ENCODE data around the gene SHROOM3. TPM values are rescaled to one million over a fixed set of nuclear protein-coding genes. Genes with fewer than 3 reads are reported as not detected.

SHROOM3 gene
- polyA plus RNA-seq, 1 donor from 2014 or later = 2.7 TPM

DNA sequence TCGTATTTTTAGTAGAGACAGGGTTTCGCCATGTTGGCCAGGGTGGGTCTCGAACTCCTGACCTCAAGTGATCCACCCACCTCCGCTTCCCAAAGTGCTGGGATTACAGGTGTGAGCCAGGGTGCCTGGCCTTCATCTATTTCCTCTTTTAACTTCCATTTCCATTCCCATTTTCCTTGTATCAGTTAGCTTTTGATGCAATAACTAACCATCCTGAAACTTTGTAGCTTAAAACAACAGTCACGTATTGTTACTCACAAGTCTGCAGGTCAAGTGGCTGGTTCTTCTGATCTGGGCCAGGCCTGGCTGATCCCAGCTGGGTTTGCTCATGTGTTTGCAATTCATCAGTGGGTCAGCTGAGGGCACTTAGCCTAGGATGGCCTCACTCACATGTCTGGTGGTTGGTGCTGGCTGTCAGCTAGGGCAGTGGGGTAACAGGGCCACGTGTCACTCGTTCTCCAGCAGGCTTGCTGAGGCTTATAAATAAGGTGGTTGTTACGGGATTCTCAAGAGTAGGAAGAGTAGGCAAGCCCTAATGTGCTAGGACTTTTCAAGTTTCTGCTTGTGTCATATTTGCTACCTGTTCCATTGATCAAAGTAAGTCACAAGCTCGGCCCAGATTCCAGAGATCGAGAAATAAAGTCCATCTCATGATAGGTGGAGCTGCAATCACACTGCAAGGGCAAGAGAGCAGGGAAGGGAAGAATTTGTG, 374.7 kb downstream of the SHROOM3 start:
- H3K79me2 ChIP-seq (replicated peaks; ENCODE audit: insufficient read depth, low read length) = no peaks in the 10 kb centered on the region
- H3K4me2 ChIP-seq (ENCODE audit: low read length) = no peak overlapping the region
- no peaks in the 10 kb centered on the region for H3K36me3 ChIP-seq (ENCODE audit: insufficient read depth, low read length)

DNA sequence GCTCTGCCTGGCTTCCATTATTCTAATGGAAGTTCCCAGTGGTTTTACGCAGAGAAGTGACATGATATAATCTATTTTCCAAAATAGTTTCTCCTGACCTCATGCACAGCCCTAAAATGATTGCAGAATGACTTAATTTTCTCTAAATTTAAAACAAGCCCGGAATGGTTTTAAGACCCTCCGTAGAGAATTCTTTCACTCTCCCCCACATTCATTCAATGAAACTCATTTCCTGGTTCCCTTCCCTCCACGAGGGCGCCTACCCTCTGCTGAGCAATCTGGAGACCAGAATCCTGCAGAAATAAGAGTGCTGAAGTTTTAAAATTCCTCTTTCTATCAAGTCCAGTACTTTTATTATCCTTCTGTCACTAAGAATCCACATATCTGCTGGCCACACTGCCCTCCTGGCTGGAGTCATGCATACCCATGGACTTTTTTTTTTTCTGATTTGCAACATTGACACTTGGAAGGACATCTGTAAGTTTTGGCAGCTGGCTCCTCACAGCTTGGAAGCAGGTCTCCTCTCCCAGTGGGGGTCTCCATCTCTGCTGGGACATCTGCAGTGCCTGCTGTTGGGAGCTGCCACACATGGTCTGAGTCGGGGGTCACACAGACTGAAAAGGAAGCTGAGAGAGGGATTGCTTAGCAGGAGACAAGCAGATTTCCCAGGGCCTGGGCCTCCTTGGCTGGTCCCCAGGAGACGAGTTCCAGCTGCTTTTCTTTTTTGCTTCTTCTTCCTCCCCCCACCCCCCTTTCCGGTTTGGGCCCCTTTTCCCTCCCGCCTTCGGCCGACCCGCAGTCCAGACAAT, 376.8 kb downstream of the SHROOM3 start:
- no peak overlapping the region for H3K4me3 ChIP-seq (ENCODE audit: low read length)
- no peaks in the 10 kb centered on the region for H3K79me2 ChIP-seq (replicated peaks; ENCODE audit: insufficient read depth, low read length)
- no peaks in the 10 kb centered on the region for H3F3A ChIP-seq (ENCODE audit: insufficient read depth, low read length, poor library complexity, severe bottlenecking)
- H2AFZ ChIP-seq (ENCODE audit: low read depth, low read length) = no peak overlapping the region
- no peak overlapping the region for H3K9ac ChIP-seq (ENCODE audit: low read length)
- no peaks in the 10 kb centered on the region for H3K36me3 ChIP-seq (ENCODE audit: insufficient read depth, low read length)
- no peaks in the 10 kb centered on the region for H3K27me3 ChIP-seq (ENCODE audit: insufficient read depth, low read depth, low read length)
- no peaks in the 10 kb centered on the region for H3K9me3 ChIP-seq (ENCODE audit: low read length)
- H4K20me1 ChIP-seq (ENCODE audit: insufficient read depth) = no peaks in the 10 kb centered on the region
- no peaks in the 10 kb centered on the region for H3K9me2 ChIP-seq (ENCODE audit: insufficient read depth, low read length)
- H3K4me2 ChIP-seq (ENCODE audit: low read length) = no peak overlapping the region
- no peak overlapping the region for H3K27ac ChIP-seq (ENCODE audit: low read length)
- TF ChIP-seq POLR2AphosphoS5 (IDR thresholded peaks at IDR 0.05) (no peak), SMC3 (conservative IDR thresholded peaks at IDR 0.05; ENCODE audit: poor library complexity) (no peak), MXI1 (conservative IDR thresholded peaks at IDR 0.05; ENCODE audit: poor library complexity, severe bottlenecking) (no peak), EZH2 (IDR thresholded peaks at IDR 0.05; ENCODE audit: borderline replicate concordance, insufficient read depth, low read length, poor library complexity, severe bottlenecking) (no peak), TAF1 (IDR thresholded peaks at IDR 0.05; ENCODE audit: low read depth) (no peak), RAD21 (conservative IDR thresholded peaks at IDR 0.05) (no peak)
- TF ChIP-seq, protein P1, sequence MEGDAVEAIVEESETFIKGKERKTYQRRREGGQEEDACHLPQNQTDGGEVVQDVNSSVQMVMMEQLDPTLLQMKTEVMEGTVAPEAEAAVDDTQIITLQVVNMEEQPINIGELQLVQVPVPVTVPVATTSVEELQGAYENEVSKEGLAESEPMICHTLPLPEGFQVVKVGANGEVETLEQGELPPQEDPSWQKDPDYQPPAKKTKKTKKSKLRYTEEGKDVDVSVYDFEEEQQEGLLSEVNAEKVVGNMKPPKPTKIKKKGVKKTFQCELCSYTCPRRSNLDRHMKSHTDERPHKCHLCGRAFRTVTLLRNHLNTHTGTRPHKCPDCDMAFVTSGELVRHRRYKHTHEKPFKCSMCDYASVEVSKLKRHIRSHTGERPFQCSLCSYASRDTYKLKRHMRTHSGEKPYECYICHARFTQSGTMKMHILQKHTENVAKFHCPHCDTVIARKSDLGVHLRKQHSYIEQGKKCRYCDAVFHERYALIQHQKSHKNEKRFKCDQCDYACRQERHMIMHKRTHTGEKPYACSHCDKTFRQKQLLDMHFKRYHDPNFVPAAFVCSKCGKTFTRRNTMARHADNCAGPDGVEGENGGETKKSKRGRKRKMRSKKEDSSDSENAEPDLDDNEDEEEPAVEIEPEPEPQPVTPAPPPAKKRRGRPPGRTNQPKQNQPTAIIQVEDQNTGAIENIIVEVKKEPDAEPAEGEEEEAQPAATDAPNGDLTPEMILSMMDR (IDR thresholded peaks at IDR 0.05; ENCODE audit: poor library complexity, severe bottlenecking) = no peak
- TF ChIP-seq, protein P2, sequence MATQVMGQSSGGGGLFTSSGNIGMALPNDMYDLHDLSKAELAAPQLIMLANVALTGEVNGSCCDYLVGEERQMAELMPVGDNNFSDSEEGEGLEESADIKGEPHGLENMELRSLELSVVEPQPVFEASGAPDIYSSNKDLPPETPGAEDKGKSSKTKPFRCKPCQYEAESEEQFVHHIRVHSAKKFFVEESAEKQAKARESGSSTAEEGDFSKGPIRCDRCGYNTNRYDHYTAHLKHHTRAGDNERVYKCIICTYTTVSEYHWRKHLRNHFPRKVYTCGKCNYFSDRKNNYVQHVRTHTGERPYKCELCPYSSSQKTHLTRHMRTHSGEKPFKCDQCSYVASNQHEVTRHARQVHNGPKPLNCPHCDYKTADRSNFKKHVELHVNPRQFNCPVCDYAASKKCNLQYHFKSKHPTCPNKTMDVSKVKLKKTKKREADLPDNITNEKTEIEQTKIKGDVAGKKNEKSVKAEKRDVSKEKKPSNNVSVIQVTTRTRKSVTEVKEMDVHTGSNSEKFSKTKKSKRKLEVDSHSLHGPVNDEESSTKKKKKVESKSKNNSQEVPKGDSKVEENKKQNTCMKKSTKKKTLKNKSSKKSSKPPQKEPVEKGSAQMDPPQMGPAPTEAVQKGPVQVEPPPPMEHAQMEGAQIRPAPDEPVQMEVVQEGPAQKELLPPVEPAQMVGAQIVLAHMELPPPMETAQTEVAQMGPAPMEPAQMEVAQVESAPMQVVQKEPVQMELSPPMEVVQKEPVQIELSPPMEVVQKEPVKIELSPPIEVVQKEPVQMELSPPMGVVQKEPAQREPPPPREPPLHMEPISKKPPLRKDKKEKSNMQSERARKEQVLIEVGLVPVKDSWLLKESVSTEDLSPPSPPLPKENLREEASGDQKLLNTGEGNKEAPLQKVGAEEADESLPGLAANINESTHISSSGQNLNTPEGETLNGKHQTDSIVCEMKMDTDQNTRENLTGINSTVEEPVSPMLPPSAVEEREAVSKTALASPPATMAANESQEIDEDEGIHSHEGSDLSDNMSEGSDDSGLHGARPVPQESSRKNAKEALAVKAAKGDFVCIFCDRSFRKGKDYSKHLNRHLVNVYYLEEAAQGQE (IDR thresholded peaks at IDR 0.05; ENCODE audit: borderline replicate concordance) = no peak

More for the DNA sequence above, 374.7 kb downstream of the SHROOM3 start:
- Histone ChIP-seq H3K27ac (ENCODE audit: low read length) (no peak overlapping the region), H4K20me1 (ENCODE audit: insufficient read depth) (no peaks in the 10 kb centered on the region), H3K9me2 (ENCODE audit: insufficient read depth, low read length) (no peaks in the 10 kb centered on the region), H3K9me3 (ENCODE audit: low read length) (no peaks in the 10 kb centered on the region), H2AFZ (ENCODE audit: low read depth, low read length) (no peak overlapping the region), H3K27me3 (ENCODE audit: insufficient read depth, low read depth, low read length) (no peaks in the 10 kb centered on the region), H3F3A (ENCODE audit: insufficient read depth, low read length, poor library complexity, severe bottlenecking) (no peaks in the 10 kb centered on the region), H3K9ac (ENCODE audit: low read length) (no peak overlapping the region), H3K4me3 (ENCODE audit: low read length) (no peak overlapping the region)
- no peak for TF ChIP-seq TAF1 (IDR thresholded peaks at IDR 0.05; ENCODE audit: low read depth)
- TF ChIP-seq, protein P2 (IDR thresholded peaks at IDR 0.05; ENCODE audit: borderline replicate concordance) = no peak
- no peak for TF ChIP-seq MXI1 (conservative IDR thresholded peaks at IDR 0.05; ENCODE audit: poor library complexity, severe bottlenecking)
- TF ChIP-seq, protein P1 (IDR thresholded peaks at IDR 0.05; ENCODE audit: poor library complexity, severe bottlenecking) = no peak
- TF ChIP-seq EP300 (conservative IDR thresholded peaks at IDR 0.05; ENCODE audit: poor library complexity, severe bottlenecking) = no peak
- TF ChIP-seq SMC3 (conservative IDR thresholded peaks at IDR 0.05; ENCODE audit: poor library complexity) = no peak
- TF ChIP-seq EZH2 (IDR thresholded peaks at IDR 0.05; ENCODE audit: borderline replicate concordance, insufficient read depth, low read length, poor library complexity, severe bottlenecking) = no peak
- TF ChIP-seq POLR2AphosphoS5 (IDR thresholded peaks at IDR 0.05) = no peak
- no peak for TF ChIP-seq RAD21 (conservative IDR thresholded peaks at IDR 0.05)

All from neural cell (in vitro differentiated cells).